Measurements from ENCODE around the gene PPIL1. TPM values are rescaled to one million over a fixed set of nuclear protein-coding genes. Genes with fewer than 3 reads are reported as not detected.

Gene PPIL1
- total RNA-seq = 10 to 100 TPM; 32.6 to 33.5 TPM

DNA sequence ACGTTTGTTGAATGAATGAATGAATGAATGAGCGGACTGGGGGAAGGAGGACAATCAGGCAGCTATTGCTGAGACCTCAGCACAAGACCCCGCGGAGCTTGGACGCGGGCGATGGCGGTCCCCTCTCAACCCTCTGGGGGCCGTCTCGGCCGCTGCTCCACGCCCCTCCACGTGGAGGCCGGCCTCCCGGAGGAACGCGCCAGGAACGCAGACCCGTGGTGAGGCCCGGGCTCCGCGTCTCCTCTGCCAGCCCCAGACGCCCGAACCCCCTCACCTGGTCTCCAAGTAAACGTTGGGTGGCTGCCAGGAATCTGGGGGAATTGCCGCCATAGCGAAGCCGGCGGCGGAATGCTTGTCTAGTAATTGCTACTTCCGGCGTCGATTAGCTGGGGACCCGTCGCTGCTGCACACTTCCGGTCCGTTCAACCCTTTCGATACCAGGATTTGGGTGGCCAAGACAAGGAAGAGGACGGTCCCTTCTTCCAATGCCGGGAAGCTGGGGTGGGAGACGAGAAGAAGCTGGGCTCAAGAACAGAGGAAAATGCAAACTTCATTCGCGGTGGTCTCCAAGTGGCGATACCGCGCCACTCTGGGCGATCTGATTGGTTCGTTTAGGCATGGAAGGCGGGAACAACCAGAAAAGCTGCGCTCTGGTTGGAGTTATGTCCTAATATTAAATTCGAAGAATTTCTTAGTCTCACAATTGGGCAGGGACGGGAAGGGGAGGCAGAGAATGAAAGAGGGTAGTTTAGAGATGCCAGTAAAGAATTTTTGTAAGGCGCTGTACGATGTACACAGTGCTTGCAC is at the start of gene PPIL1:
Gene PPIL1, minus strand, starts transcription at position 361 of the 807 bp plus-strand sequence. Its CDS starts 31 bp downstream, at position 330.
- Mint-ChIP-seq H3K9me3 (ENCODE audit: insufficient read depth) (no peaks in the 10 kb centered on the region), H3K4me1 (ENCODE audit: low read depth) (peaks cover 47% of the 10 kb centered on the region), H3K27ac (peak within 1 kb of the TSS; percentile 98), H3K36me3 (ENCODE audit: low read depth) (peaks cover 30% of the 10 kb centered on the region), H3K4me3 (peak within 1 kb of the TSS; percentile 83), H3K27me3 (ENCODE audit: low read depth) (peaks cover 8% of the 10 kb centered on the region)
- DNase-seq (peak; percentile 89), ATAC-seq (peak; percentile 94)
- CTCF ChIA-PET = interaction anchor here (0.7 to 6.8 kb wide), 29 partner anchors 10 to 559 kb away, joined by 3 to 130 read pairs (median 5); partner anchors contain the start of genes C6orf89 and FGD2
- POLR2A ChIA-PET = interaction anchor here (0.7 to 3.4 kb wide), 18 partner anchors 9 to 1283 kb away, joined by 3 to 35 read pairs (median 3); partner anchors contain the start of genes C6orf89, CMTR1, MTCH1 and ZFAND3

DNA sequence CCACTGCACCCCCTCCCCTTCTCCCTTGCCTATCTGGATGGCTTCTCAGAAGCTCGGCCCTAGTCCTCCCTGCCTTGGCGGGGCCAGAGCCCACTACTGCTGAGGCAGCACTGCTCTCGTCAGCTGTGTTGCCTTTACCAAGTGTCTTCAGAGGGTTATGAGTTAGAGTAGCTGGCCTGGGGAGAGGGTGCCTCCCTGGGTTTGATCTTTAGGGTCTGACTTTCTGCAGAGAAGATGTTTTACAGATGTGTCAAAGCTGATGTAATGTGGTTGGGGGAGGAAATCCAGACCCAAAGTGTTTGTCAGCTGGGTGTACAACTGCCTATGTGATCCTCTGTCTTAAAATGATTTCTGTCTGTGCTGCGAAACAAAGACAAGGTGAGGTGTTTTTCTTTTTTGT is 49.5 kb upstream of the PPIL1 start:
- peak; percentile 56 for ATAC-seq
- peak overlapping the region; percentile 9 for H3K27ac Mint-ChIP-seq
- POLR2A ChIA-PET = interaction anchor here (0.9 to 1.2 kb wide), 3 partner anchors 11 to 62 kb away, joined by 3 to 4 read pairs (median 3); partner anchors contain the start of gene MTCH1

DNA sequence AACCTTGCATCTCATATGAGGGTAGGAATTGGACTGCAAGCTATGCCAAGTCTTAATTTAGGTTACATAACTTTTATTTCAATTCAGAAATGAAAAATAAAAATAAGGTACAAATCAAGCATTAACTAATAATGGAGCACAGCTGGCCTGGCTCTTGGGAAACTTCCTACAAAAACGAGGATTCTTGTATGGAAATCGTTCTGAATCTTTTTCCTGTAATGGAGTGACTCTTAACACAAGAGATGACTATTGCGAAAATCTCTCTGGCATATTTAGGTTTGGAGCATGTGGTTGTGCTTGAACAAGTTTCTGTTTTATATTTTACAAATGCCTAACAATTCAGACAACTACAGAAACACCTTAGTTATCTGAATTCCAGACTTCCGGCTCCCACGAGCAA is 45.9 kb upstream of the PPIL1 start:
- H3K27me3 Mint-ChIP-seq (ENCODE audit: low read depth) = no peaks in the 10 kb centered on the region
- POLR2A ChIA-PET = no interaction called here
- no peak for ATAC-seq
- H3K36me3 Mint-ChIP-seq (ENCODE audit: low read depth) = peaks cover 55% of the 10 kb centered on the region
- no peak overlapping the region for H3K4me3 Mint-ChIP-seq
- no peak for DNase-seq
- H3K9me3 Mint-ChIP-seq (ENCODE audit: insufficient read depth) = no peaks in the 10 kb centered on the region
- H3K4me1 Mint-ChIP-seq (ENCODE audit: low read depth) = peaks cover 38% of the 10 kb centered on the region
- H3K27ac Mint-ChIP-seq = no peak overlapping the region
- CTCF ChIA-PET = interaction anchor here (1.5 kb wide), 1 partner anchor 35 kb away, joined by 4 read pairs; the partner anchor contains the start of gene C6orf89

More for the DNA sequence above, 49.5 kb upstream of the PPIL1 start:
- Mint-ChIP-seq H3K27me3 (ENCODE audit: low read depth) (no peaks in the 10 kb centered on the region), H3K4me1 (ENCODE audit: low read depth) (peaks cover 39% of the 10 kb centered on the region), H3K36me3 (ENCODE audit: low read depth) (peaks cover 38% of the 10 kb centered on the region), H3K4me3 (no peak overlapping the region), H3K9me3 (ENCODE audit: insufficient read depth) (no peaks in the 10 kb centered on the region)
- CTCF ChIA-PET = interaction anchor here (0.7 to 2.8 kb wide), 6 partner anchors 11 to 94 kb away, joined by 3 to 19 read pairs (median 4); partner anchors contain the start of genes C6orf89 and MTCH1
- DNase-seq = peak; percentile 24

DNA sequence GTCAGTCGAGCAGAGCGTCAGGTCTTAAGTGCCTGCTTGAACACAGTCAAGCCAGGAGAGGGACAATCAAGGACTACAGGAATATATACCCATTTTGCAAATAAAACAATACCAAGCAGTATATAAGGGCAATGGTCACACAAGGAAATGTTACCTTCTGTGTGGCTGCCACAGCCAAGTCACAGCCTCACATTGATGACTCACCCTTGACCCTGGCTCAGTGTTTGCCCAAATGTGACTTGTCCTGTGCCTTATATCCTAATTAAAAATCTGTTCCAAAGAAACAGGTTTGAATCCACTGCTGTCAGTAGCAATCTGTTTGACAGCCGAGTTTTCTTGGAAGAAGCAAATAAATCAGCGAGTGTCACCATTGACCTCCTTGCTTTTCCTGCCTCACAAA is 45.4 kb upstream of the PPIL1 start:
- Mint-ChIP-seq H3K27ac (no peak overlapping the region), H3K4me3 (no peak overlapping the region), H3K27me3 (ENCODE audit: low read depth) (no peaks in the 10 kb centered on the region), H3K9me3 (ENCODE audit: insufficient read depth) (no peaks in the 10 kb centered on the region), H3K36me3 (ENCODE audit: low read depth) (peaks cover 56% of the 10 kb centered on the region), H3K4me1 (ENCODE audit: low read depth) (peaks cover 37% of the 10 kb centered on the region)
- DNase-seq = no peak
- ATAC-seq = no peak
- POLR2A ChIA-PET = no interaction called here
- CTCF ChIA-PET = interaction anchor here (1.1 kb wide), 1 partner anchor 98 kb away, joined by 5 read pairs; no protein-coding TSS in a partner anchor

DNA sequence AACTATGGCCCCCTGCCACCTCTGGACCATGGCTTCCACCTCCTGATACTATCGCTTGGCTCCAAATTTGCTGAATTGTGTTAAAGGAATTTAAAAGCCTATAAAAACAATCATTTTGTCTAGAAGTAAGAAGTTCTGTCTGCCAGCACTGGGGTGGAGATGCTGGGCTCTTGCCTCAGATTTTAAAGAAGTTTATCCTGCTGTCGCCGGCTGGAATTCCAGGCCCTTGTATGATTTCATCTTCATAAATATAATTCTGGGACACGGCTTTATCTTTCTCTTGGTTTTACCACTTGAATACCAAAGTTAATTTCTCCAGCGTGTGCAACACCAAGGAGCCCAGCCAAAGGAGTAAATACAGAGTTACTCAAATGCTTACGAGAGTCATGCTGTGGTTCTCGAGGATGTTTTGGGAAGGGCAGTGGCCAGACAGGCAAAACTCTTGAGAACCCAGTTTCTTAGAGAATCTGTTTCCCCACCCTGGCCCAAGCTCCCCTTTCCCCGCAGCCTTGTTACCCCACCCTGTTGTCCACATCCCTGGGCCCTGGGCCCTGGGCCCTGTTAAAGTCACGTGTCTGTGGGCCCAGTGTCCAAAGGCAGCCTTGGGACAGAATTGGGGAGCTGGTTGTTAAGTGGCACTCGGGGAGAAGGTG is 43.1 kb upstream of the PPIL1 start:
- Mint-ChIP-seq H3K36me3 (ENCODE audit: low read depth) (peaks cover 57% of the 10 kb centered on the region), H3K4me3 (no peak overlapping the region), H3K4me1 (ENCODE audit: low read depth) (peaks cover 41% of the 10 kb centered on the region), H3K9me3 (ENCODE audit: insufficient read depth) (no peaks in the 10 kb centered on the region), H3K27me3 (ENCODE audit: low read depth) (no peaks in the 10 kb centered on the region), H3K27ac (no peak overlapping the region)
- ChIA-PET POLR2A (interaction anchor here (1.0 kb wide), 1 partner anchor 10 kb away, joined by 3 read pairs; no protein-coding TSS in a partner anchor), CTCF (interaction anchor here (1.2 to 1.4 kb wide), 2 partner anchors 10 to 32 kb away, joined by 3 read pairs; no protein-coding TSS in a partner anchor)
- ATAC-seq = no peak
- DNase-seq = no peak

DNA sequence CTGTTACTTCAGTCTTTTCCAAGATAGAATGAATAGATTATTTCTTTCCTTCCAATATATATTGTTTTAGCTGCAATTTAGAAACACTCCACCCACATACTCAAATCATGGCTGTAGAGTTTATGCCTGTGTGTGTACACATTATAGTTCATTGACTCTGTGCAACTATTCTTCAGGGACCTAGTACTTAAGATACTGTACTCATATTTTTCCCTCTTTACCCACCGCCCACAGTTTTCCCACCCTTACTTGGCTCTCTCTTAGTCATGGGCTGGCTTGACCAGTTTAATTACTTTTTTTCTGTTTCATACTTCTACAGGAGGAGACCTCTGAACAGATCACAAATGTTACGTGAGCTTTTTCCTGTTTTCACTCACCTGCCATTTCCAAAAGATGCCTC is 41.5 kb upstream of the PPIL1 start:
- Mint-ChIP-seq H3K4me1 (ENCODE audit: low read depth) (peaks cover 53% of the 10 kb centered on the region), H3K4me3 (no peak overlapping the region), H3K9me3 (ENCODE audit: insufficient read depth) (no peaks in the 10 kb centered on the region), H3K27me3 (ENCODE audit: low read depth) (no peaks in the 10 kb centered on the region), H3K27ac (no peak overlapping the region), H3K36me3 (ENCODE audit: low read depth) (peaks cover 57% of the 10 kb centered on the region)
- ChIA-PET CTCF (interaction anchor here (0.9 to 7.0 kb wide), 2 partner anchors 10 to 102 kb away, joined by 3 to 45 read pairs; no protein-coding TSS in a partner anchor), POLR2A (interaction anchor here (2.1 kb wide), 1 partner anchor 70 kb away, joined by 6 read pairs; the partner anchor contains the start of gene MTCH1)
- DNase-seq (no peak), ATAC-seq (no peak)

DNA sequence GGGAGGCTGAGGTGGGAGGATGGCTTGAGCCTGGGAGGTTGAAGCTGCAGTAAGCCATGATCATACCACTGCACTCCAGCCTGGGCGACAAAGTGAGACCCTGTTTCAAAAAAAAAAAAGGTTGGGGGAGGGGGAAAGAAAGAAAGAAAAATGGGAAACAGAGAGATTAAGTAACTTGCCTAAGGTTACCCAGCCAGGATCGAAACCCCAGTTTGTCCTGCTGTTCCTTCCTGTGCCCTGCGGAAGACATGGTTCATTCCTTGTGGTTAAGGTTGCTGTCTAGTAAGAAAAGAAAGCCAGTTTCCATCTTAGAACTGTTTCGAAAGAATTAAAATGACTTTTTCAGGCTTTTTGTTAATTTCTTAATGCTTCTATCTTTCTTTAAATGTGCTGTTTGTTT is 41.0 kb upstream of the PPIL1 start:
- CTCF ChIA-PET = interaction anchor here (0.8 to 7.0 kb wide), 6 partner anchors 11 to 108 kb away, joined by 3 to 45 read pairs (median 8); partner anchors contain the start of gene C6orf89
- H3K4me3 Mint-ChIP-seq = no peak overlapping the region
- no peak overlapping the region for H3K27ac Mint-ChIP-seq
- ATAC-seq (no peak), DNase-seq (no peak)
- no peaks in the 10 kb centered on the region for H3K9me3 Mint-ChIP-seq (ENCODE audit: insufficient read depth)
- peaks cover 56% of the 10 kb centered on the region for H3K36me3 Mint-ChIP-seq (ENCODE audit: low read depth)
- H3K4me1 Mint-ChIP-seq (ENCODE audit: low read depth) = peaks cover 57% of the 10 kb centered on the region
- no peaks in the 10 kb centered on the region for H3K27me3 Mint-ChIP-seq (ENCODE audit: low read depth)
- POLR2A ChIA-PET = interaction anchor here (2.1 kb wide), 1 partner anchor 70 kb away, joined by 6 read pairs; the partner anchor contains the start of gene MTCH1

DNA sequence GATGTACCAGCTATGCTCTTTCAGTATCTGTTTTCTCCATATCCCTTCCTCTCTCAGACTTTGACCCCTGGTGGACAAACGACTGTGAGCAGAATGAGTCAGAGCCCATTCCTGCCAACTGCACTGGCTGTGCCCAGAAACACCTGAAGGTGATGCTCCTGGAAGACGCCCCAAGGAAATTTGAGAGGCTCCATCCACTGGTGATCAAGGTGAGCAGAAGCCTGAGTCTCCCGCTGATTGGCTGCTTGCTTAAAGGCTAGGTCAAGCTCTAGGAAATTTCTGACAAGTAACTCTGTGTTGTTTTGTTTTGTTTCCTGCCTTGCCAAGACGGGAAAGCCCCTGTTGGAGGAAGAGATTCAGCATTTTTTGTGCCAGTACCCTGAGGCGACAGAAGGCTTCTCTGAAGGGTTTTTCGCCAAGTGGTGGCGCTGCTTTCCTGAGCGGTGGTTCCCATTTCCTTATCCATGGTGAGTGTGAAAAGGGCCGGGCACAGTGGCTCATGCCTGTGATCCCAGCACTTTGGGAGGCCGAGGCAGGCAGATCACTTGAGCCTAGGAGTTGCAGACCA is 39.7 kb upstream of the PPIL1 start:
- no peaks in the 10 kb centered on the region for H3K9me3 Mint-ChIP-seq (ENCODE audit: insufficient read depth)
- peaks cover 55% of the 10 kb centered on the region for H3K4me1 Mint-ChIP-seq (ENCODE audit: low read depth)
- DNase-seq = no peak
- no peak for ATAC-seq
- H3K4me3 Mint-ChIP-seq = no peak overlapping the region
- no peaks in the 10 kb centered on the region for H3K27me3 Mint-ChIP-seq (ENCODE audit: low read depth)
- POLR2A ChIA-PET = interaction anchor here (1.1 to 2.4 kb wide), 2 partner anchors 28 to 72 kb away, joined by 4 to 13 read pairs; partner anchors contain the start of genes C6orf89 and MTCH1
- H3K27ac Mint-ChIP-seq = peak overlapping the region; percentile 58
- H3K36me3 Mint-ChIP-seq (ENCODE audit: low read depth) = peaks cover 51% of the 10 kb centered on the region
- CTCF ChIA-PET = interaction anchor here (0.8 to 7.0 kb wide), 18 partner anchors 9 to 104 kb away, joined by 3 to 45 read pairs (median 4); partner anchors contain the start of genes C6orf89 and PPIL1

DNA sequence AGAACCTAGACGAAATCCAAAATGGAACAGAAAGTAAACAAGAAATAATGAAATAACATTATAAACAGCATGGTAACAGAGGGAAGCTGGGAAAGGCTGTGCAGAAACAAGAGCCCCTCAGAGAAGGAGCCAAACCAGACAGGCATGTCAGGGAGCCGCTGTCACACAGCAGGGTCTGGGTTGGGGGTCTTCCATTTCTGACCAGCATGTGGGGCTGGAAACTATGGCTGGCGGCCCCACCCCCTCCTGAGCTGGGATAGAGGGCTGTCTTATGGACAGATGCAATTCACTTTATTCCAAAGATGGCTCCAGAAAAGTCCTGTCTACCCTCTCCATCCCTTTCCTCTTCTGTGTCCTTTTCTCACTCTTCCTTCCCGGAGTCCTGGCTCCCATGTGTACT is 38.5 kb upstream of the PPIL1 start:
- ChIA-PET POLR2A (interaction anchor here (0.7 to 2.4 kb wide), 6 partner anchors 9 to 906 kb away, joined by 3 to 13 read pairs (median 4); partner anchors contain the start of genes C6orf89 and MTCH1), CTCF (interaction anchor here (1.0 to 7.0 kb wide), 12 partner anchors 10 to 136 kb away, joined by 3 to 45 read pairs (median 4); partner anchors contain the start of genes C6orf89 and PPIL1)
- ATAC-seq (peak; percentile 13), DNase-seq (no peak)
- Mint-ChIP-seq H3K27ac (peak overlapping the region; percentile 87), H3K27me3 (ENCODE audit: low read depth) (no peaks in the 10 kb centered on the region), H3K9me3 (ENCODE audit: insufficient read depth) (no peaks in the 10 kb centered on the region), H3K4me3 (peak overlapping the region; percentile 72), H3K4me1 (ENCODE audit: low read depth) (peaks cover 53% of the 10 kb centered on the region), H3K36me3 (ENCODE audit: low read depth) (peaks cover 54% of the 10 kb centered on the region)

DNA sequence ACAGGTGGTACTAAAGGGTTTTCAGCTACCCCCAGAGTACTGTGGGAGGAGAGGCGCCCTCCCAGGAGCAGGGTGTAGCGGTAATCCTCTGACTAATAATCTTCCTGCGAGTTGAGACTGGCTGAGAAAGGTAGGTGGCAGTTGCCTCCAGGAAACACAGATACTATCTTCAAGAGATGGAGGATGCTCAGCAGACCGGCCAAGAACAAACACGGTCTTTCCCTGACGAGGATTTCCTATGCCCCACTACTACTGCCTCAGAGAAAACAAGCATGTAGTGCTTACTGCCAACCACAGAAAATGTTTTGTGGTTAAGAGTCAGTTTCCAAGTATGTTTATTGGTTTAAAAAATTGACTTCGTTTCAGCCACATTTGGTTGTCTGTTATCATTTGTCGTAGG is 38.0 kb upstream of the PPIL1 start:
- Mint-ChIP-seq H3K4me3 (peak overlapping the region; percentile 72), H3K36me3 (ENCODE audit: low read depth) (peaks cover 58% of the 10 kb centered on the region), H3K9me3 (ENCODE audit: insufficient read depth) (no peaks in the 10 kb centered on the region), H3K4me1 (ENCODE audit: low read depth) (peaks cover 57% of the 10 kb centered on the region), H3K27me3 (ENCODE audit: low read depth) (no peaks in the 10 kb centered on the region), H3K27ac (peak overlapping the region; percentile 87)
- ChIA-PET CTCF (interaction anchor here (0.7 to 7.0 kb wide), 14 partner anchors 9 to 136 kb away, joined by 3 to 45 read pairs (median 4); partner anchors contain the start of genes C6orf89 and PPIL1), POLR2A (interaction anchor here (0.6 to 2.4 kb wide), 7 partner anchors 23 to 906 kb away, joined by 3 to 13 read pairs (median 3); partner anchors contain the start of genes C6orf89, MTCH1 and PPIL1)
- peak; percentile 94 for ATAC-seq
- DNase-seq = peak; percentile 83

Measured in activated CD8-positive, alpha-beta T cell treated with anti-CD3 and anti-CD28 coated beads, Interleukin-2, amount 10 ng/mL, durations not matched to agents 7 days and 5 days (primary cell).